ENCODE data around the gene OR5A1.
"Not testable (repeated sequence)": the region's sequence is repeated elsewhere in the genome, so short reads cannot be mapped to it uniquely, and the experiment has no call there.

OR5A1 gene

GRCh38 chr11:59429924-59430516 is 6.2 kb upstream of the OR5A1 start:
- peak; percentile 2 for DNase-seq (ENCODE audit: extremely low read depth, low read depth)
- TF ChIP-seq CTCF (IDR thresholded peaks at IDR 0.05; ENCODE audit: low read depth, low read length) = peak; percentile 65

- TF ChIP-seq CTCF (IDR thresholded peaks at IDR 0.05; ENCODE audit: low read depth, low read length) = no peak
- no peak for DNase-seq (ENCODE audit: extremely low read depth, low read depth)
Observed at GRCh38 chr11:59437770-59438169, 1.5 kb downstream of the OR5A1 start.

- not testable (repeated sequence) for DNase-seq (ENCODE audit: extremely low read depth, low read depth)
Observed at GRCh38 chr11:59445624-59446023, 9.4 kb downstream of the OR5A1 start.

- no peak for TF ChIP-seq CTCF (IDR thresholded peaks at IDR 0.05; ENCODE audit: low read depth, low read length)
- DNase-seq (ENCODE audit: extremely low read depth, low read depth) = no peak
Observed at GRCh38 chr11:59448484-59448883, 12.2 kb downstream of the OR5A1 start.

- TF ChIP-seq CTCF (IDR thresholded peaks at IDR 0.05; ENCODE audit: low read depth, low read length) = no peak
- no peak for DNase-seq (ENCODE audit: extremely low read depth, low read depth)
Observed at GRCh38 chr11:59456661-59457060, 20.4 kb downstream of the OR5A1 start, which contains the start of gene OR4D6. Gene OR4D6, plus strand, starts transcription at chr11:59456961. Its CDS starts 0 bp downstream, at chr11:59456961.

- no peak for DNase-seq (ENCODE audit: extremely low read depth, low read depth)
- no peak for TF ChIP-seq CTCF (IDR thresholded peaks at IDR 0.05; ENCODE audit: low read depth, low read length)
Observed at GRCh38 chr11:59459916-59460315, 23.6 kb downstream of the OR5A1 start.

- no peak for TF ChIP-seq CTCF (IDR thresholded peaks at IDR 0.05; ENCODE audit: low read depth, low read length)
- no peak for DNase-seq (ENCODE audit: extremely low read depth, low read depth)
Observed at GRCh38 chr11:59463190-59463641, 26.9 kb downstream of the OR5A1 start.

- DNase-seq (ENCODE audit: extremely low read depth, low read depth) = no peak
- TF ChIP-seq CTCF (IDR thresholded peaks at IDR 0.05; ENCODE audit: low read depth, low read length) = no peak
Observed at GRCh38 chr11:59473015-59473414, 36.7 kb downstream of the OR5A1 start, which contains the start of gene OR4D10. Gene OR4D10, plus strand, starts transcription at chr11:59473315. Its CDS starts 4,115 bp downstream, at chr11:59477430.
